HepG2 (cell line): Measurements from ENCODE around the gene MOK. TPM values are rescaled to one million over a fixed set of nuclear protein-coding genes. Genes with fewer than 3 reads are reported as not detected.

ENCODE experiments used
- ATAC-seq: fragments of 200-7000 bp; cut with Tn5 transposase; 3 replicates; pipeline ENCODE4 v1.9.1; 2020; ENCODE audit warnings: mild to moderate bottlenecking, moderate library complexity
- BruUV-seq: library from RNA; stranded (reverse); fragments of 400-500 nt; replicated peaks from 2 replicates; lab custom pipeline; 2021; lab: Mats Ljungman, UMichigan
- CTCF ChIA-PET: fragments of 300-600 bp; formaldehyde crosslinking; extraction: SDS; loops from one replicate; lab custom pipeline; 2021; ENCODE audit warnings: low total read pairs, inconsistent platforms, low intra/inter-chr PET ratio; lab: Yijun Ruan, JAX
- POLR2A ChIA-PET: fragments of 350-600 bp; sonication (Branson Sonifier 250); formaldehyde crosslinking; loops from one replicate; lab custom pipeline; 2020; ENCODE audit warnings: antibody characterized with exemption, inconsistent platforms; lab: Yijun Ruan, JAX
- DNase-seq: peaks from one replicate; pipeline ENCODE4 v3.0.0-alpha.2; 2015; ENCODE audit warnings: low spot score
- FAIRE-seq: peaks from 3 replicates; lab custom pipeline; 2011; peaks lifted over from hg19 to GRCh38; lab: Jason Lieb, UNC
- H2AFZ ChIP-seq: one replicate; pipeline ENCODE4 v1.6.1; 2011; ENCODE audit warnings: low read length, inconsistent platforms
- H3K27ac ChIP-seq: fragments of 300-600 bp; 3 replicates; pipeline ENCODE4 v1.8.0; 2011; ENCODE audit warnings: mixed run types, mild to moderate bottlenecking, mixed read lengths, low read length, inconsistent platforms; ENCODE audit not compliant: insufficient read depth; ENCODE audit errors: extremely low read length
- H3K27me3 ChIP-seq, 2 experiments: fragments of 200-600 bp in 1 of 2; 2 replicates in 1 of 2; 3 replicates in 1 of 2; pipeline versions ENCODE4 v1.6.0 to v1.8.0; 2011; ENCODE audit warnings: low read length in 2 of 2, mild to moderate bottlenecking in 2 of 2, moderate library complexity in 2 of 2, inconsistent platforms in 1 of 2; ENCODE audit not compliant: insufficient read depth in 2 of 2, control insufficient read depth in 1 of 2
- H3K36me3 ChIP-seq, 2 experiments: fragments of 200-600 bp in 1 of 2; replicated peaks in 1 of 2; 2 replicates in 1 of 2; 3 replicates in 1 of 2; pipeline versions ENCODE4 v1.5.1 to v1.8.0; 2011; ENCODE audit warnings: low read length in 2 of 2, inconsistent platforms in 1 of 2; ENCODE audit not compliant: insufficient read depth in 2 of 2, control insufficient read depth in 1 of 2
- H3K4me1 ChIP-seq: 2 replicates; pipeline ENCODE4 v1.5.1; 2012; ENCODE audit warnings: low read length, inconsistent platforms; ENCODE audit not compliant: insufficient read depth
- H3K4me2 ChIP-seq: 2 replicates; pipeline ENCODE4 v1.6.0; 2011; ENCODE audit warnings: low read depth, low read length, inconsistent platforms
- H3K4me3 ChIP-seq, 3 experiments: fragments of 200-600 bp in 1 of 3; sonication (generic), shearing (Covaris generic) in 1 of 3; replicated peaks in 1 of 3; 2 replicates each; pipeline ENCODE4 v1.5.1; 2011 to 2016; ENCODE audit warnings: low read length in 3 of 3, inconsistent platforms in 2 of 3, low read depth in 2 of 3, mild to moderate bottlenecking in 2 of 3, control low read depth in 1 of 3, mixed read lengths in 1 of 3; ENCODE audit not compliant: insufficient read depth in 1 of 3
- H3K79me2 ChIP-seq: one replicate; pipeline ENCODE4 v1.6.1; 2011; ENCODE audit warnings: low read length, inconsistent platforms; ENCODE audit not compliant: insufficient read depth
- H3K9ac ChIP-seq: 2 replicates; pipeline ENCODE4 v1.6.0; 2011; ENCODE audit warnings: mild to moderate bottlenecking, low read depth, low read length, inconsistent platforms; ENCODE audit not compliant: insufficient read depth
- H3K9me3 ChIP-seq: 2 replicates; pipeline ENCODE4 v1.5.1; 2012; ENCODE audit warnings: mild to moderate bottlenecking, low read length
- H4K20me1 ChIP-seq: 2 replicates; pipeline ENCODE4 v1.6.0; 2011; ENCODE audit warnings: inconsistent platforms, mild to moderate bottlenecking, low read length, moderate library complexity; ENCODE audit not compliant: insufficient read depth
- ARNT ChIP-seq: fragments of 450-650 bp; IDR thresholded peaks from 2 replicates; pipeline ENCODE4 v1.6.1; 2017
- GATAD1 ChIP-seq: IDR thresholded peaks from 2 replicates; pipeline ENCODE4 v1.6.1; 2016; ENCODE audit warnings: missing genetic modification reagents, missing compliant biosample characterization
- HDAC1 ChIP-seq: sonication (generic); formaldehyde crosslinking; IDR thresholded peaks from 2 replicates; pipeline ENCODE4 v1.5.1; 2020; ENCODE audit warnings: mild to moderate bottlenecking, missing genetic modification reagents
- HIC2 ChIP-seq: sonication (generic); formaldehyde crosslinking; IDR thresholded peaks from 2 replicates; pipeline ENCODE4 v1.9.0; 2022; ENCODE audit warnings: low read depth, missing genetic modification reagents
- HNF4G ChIP-seq, 2 experiments: sonication (generic) in 1 of 2; formaldehyde crosslinking in 1 of 2; IDR thresholded peaks; 2 replicates each; pipeline versions ENCODE4 v1.4.0 to v1.6.1; 2011 to 2020; ENCODE audit warnings: borderline replicate concordance in 2 of 2, low read depth in 2 of 2, mild to moderate bottlenecking in 2 of 2, low read length in 1 of 2, missing genetic modification reagents in 1 of 2, moderate library complexity in 1 of 2
- NFE2L2 ChIP-seq: fragments of 150-350 bp; IDR thresholded peaks from 2 replicates; pipeline ENCODE4 v1.6.1; 2014; ENCODE audit warnings: low read length
- ZFP36L2 ChIP-seq: sonication (generic); formaldehyde crosslinking; IDR thresholded peaks from 2 replicates; pipeline ENCODE4 v1.4.0; 2020; ENCODE audit warnings: missing genetic modification reagents
- ZNF235 ChIP-seq: sonication (generic); formaldehyde crosslinking; IDR thresholded peaks from 2 replicates; pipeline ENCODE4 v1.8.1; 2023; ENCODE audit warnings: mild to moderate bottlenecking, missing genetic modification reagents, borderline replicate concordance
- ZNF275 ChIP-seq: sonication (generic); formaldehyde crosslinking; IDR thresholded peaks from 2 replicates; pipeline ENCODE4 v1.8.0; 2022; ENCODE audit warnings: missing genetic modification reagents, mild to moderate bottlenecking, inconsistent platforms, borderline replicate concordance
- ZNF337 ChIP-seq: sonication (generic); formaldehyde crosslinking; IDR thresholded peaks from 2 replicates; pipeline ENCODE4 v1.5.1; 2020; ENCODE audit warnings: missing genetic modification reagents, low read depth, mild to moderate bottlenecking, borderline replicate concordance
- ZNF775 ChIP-seq: sonication (generic); formaldehyde crosslinking; IDR thresholded peaks from 2 replicates; pipeline ENCODE4 v1.4.0; 2020; ENCODE audit warnings: missing genetic modification reagents, mild to moderate bottlenecking, moderate library complexity, borderline replicate concordance
- ZNF800 ChIP-seq: sonication (generic); formaldehyde crosslinking; IDR thresholded peaks from 2 replicates; pipeline ENCODE4 v1.4.0; 2020; ENCODE audit warnings: missing genetic modification reagents
- ZNF83 ChIP-seq: sonication (generic); formaldehyde crosslinking; IDR thresholded peaks from 2 replicates; pipeline ENCODE4 v1.4.0; 2020; ENCODE audit warnings: missing genetic modification reagents, mild to moderate bottlenecking, borderline replicate concordance
- WGBS: methylation state at CpG from one replicate; pipeline ENCODE4 v1.1.6; 2017; ENCODE audit warnings: low lambda C conversion rate; 5-methylcytosine and 5-hydroxymethylcytosine counted together
- in situ Hi-C: cut with HindIII; loops from 2 replicates; pipeline ENCODE4 v1.10.0; 2017; ENCODE audit warnings: low pct_unique_long_range_greater_than_20kb; ENCODE audit not compliant: extremely low pct_ligation_motif_present
- intact Hi-C: fragments of 100-400 bp; cut with micrococcal nuclease; formaldehyde crosslinking; loops from one replicate; pipeline ENCODE4 v1.10.0; 2022; ENCODE audit not compliant: unreplicated experiment
- polyA plus RNA-seq, 8 experiments: library from polyadenylated mRNA; depleted of rRNA in 3 of 8; stranded (reverse) in 7 of 8; unstranded in 1 of 8; fragments of >200 nt; fragmentation: Illumina TruSeq in 4 of 8; extraction: Trizol in 4 of 8; gene quantifications; 2 replicates each; pipeline versions ENCODE4 v1.2.1 to v1.2.3, GENCODE V29; 2011 to 2016; ENCODE audit warnings: low read depth in 4 of 8, missing spikeins in 1 of 8, mixed read lengths in 1 of 8; ENCODE audit not compliant: insufficient read depth in 1 of 8
- total RNA-seq, 5 experiments: library from RNA; depleted of rRNA; stranded (reverse); fragments of >200 nt; fragmentation: Illumina TruSeq; extraction: Trizol; gene quantifications; 2 replicates each; pipeline ENCODE4 v1.2.3, GENCODE V29; 2016; ENCODE audit warnings: low read depth in 1 of 5

MOK gene
- total and polyA plus RNA-seq, 2 of the 13 experiments (the other 11 are each of a cell fraction or from before 2014, with no cell fraction given) = 15.3 to 16.9 TPM

GRCh38 chr14:102213470-102213869, 91.5 kb downstream of the MOK start:
- CTCF ChIA-PET = no interaction called here
- no peak for TF ChIP-seq ARNT
- no peak for TF ChIP-seq ZNF275 (CRISPR knock-in tag)
- TF ChIP-seq HDAC1 = no peak
- TF ChIP-seq HNF4G (IDR thresholded peaks at IDR 0.05; ENCODE audit: borderline replicate concordance, low read depth, low read length) = no peak
- TF ChIP-seq HNF4G (CRISPR knock-in tag; IDR thresholded peaks at IDR 0.05; ENCODE audit: borderline replicate concordance, low read depth) = no peak
- no peak for TF ChIP-seq ZNF775 (CRISPR knock-in tag)
- TF ChIP-seq ZNF235 = no peak
- TF ChIP-seq GATAD1 (CRISPR knock-in tag) = no peak
- TF ChIP-seq ZNF83 (CRISPR knock-in tag) = no peak
- TF ChIP-seq ZFP36L2 (CRISPR knock-in tag) = no peak
- TF ChIP-seq ZNF337 (CRISPR knock-in tag) = no peak
- no peak for TF ChIP-seq ZNF800 (CRISPR knock-in tag)
- no peak for TF ChIP-seq NFE2L2
- no peak for TF ChIP-seq HIC2

More at GRCh38 chr14:102213470-102213869, 91.5 kb downstream of the MOK start:
- in situ Hi-C loops = no loop called here
- no peaks in the 10 kb centered on the region for H3K4me1 ChIP-seq
- H3K4me2 ChIP-seq = no peak overlapping the region
- no peak overlapping the region for H2AFZ ChIP-seq
- DNase-seq (no peak), ATAC-seq (no peak), FAIRE-seq (no peak)
- H4K20me1 ChIP-seq = no peaks in the 10 kb centered on the region
- H3K9me3 ChIP-seq = no peaks in the 10 kb centered on the region
- H3K79me2 ChIP-seq = peaks cover 2% of the 10 kb centered on the region
- no peak overlapping the region for H3K9ac ChIP-seq
- BruUV-seq = no TSS peak
- no peaks in the 10 kb centered on the region for H3K27me3 ChIP-seq
- 74% methylated on average over 10 of the region's 10 CpGs for WGBS
- H3K36me3 ChIP-seq = peaks cover 15 to 31% of the 10 kb centered on the region in 2 experiments
- no peak overlapping the region for H3K27ac ChIP-seq
- POLR2A ChIA-PET = no interaction called here
- intact Hi-C loops = no loop called here
- no peak overlapping the region for H3K4me3 ChIP-seq
